Neural crest cell (in vitro differentiated cells): Measurements from ENCODE around the gene CX3CL1. TPM values are rescaled to one million over a fixed set of nuclear protein-coding genes. Genes with fewer than 3 reads are reported as not detected.
A peak's percentile ranks its signal among the peaks of the same experiment; 100 is the strongest.
"Not testable (repeated sequence)": the region's sequence is repeated elsewhere in the genome, so short reads cannot be mapped to it uniquely, and the experiment has no call there.

Experiments
- DNase-seq: peaks from one replicate; pipeline ENCODE4 v3.0.0; 2021; ENCODE audit warnings: low read depth, mixed read lengths, low spot score
- H3K27ac Mint-ChIP-seq: one replicate; pipeline ENCODE4 v1.8.0; 2021; ENCODE audit warnings: mild to moderate bottlenecking, mixed read lengths; ENCODE audit not compliant: unreplicated experiment
- H3K27me3 Mint-ChIP-seq: 2 replicates; pipeline ENCODE4 v1.8.0; 2021; ENCODE audit warnings: low read depth, mild to moderate bottlenecking, mixed read lengths
- H3K36me3 Mint-ChIP-seq: 2 replicates; pipeline ENCODE4 v1.8.0; 2021; ENCODE audit warnings: low read depth, mild to moderate bottlenecking, mixed read lengths
- H3K4me1 Mint-ChIP-seq: 2 replicates; pipeline ENCODE4 v1.8.0; 2021; ENCODE audit warnings: mixed read lengths
- H3K4me3 Mint-ChIP-seq: one replicate; pipeline ENCODE4 v1.8.0; 2021; ENCODE audit warnings: mild to moderate bottlenecking, mixed read lengths
- H3K9me3 Mint-ChIP-seq: 2 replicates; pipeline ENCODE4 v1.8.0; 2021; ENCODE audit warnings: mixed read lengths
- CTCF ChIP-seq: fragments of 200-600 bp; sonication (generic); conservative IDR thresholded peaks from 2 replicates; pipeline ENCODE4 v1.5.0; 2021; ENCODE audit warnings: antibody characterized with exemption, mild to moderate bottlenecking
- total RNA-seq: library from RNA; stranded (reverse); gene quantifications from 2 replicates; pipeline ENCODE4 v1.2.1, GENCODE V29; 2021

Gene CX3CL1
- total RNA-seq, 1 donor from 2014 or later = 6.0 TPM

GRCh38 chr16:57366544-57367040, 5.7 kb upstream of the CX3CL1 start:
- Mint-ChIP-seq H3K4me1 (peaks cover 3% of the 10 kb centered on the region), H3K36me3 (no peaks in the 10 kb centered on the region), H3K27me3 (no peaks in the 10 kb centered on the region), H3K9me3 (no peaks in the 10 kb centered on the region), H3K4me3 (no peak overlapping the region), H3K27ac (no peak overlapping the region)
- no peak for TF ChIP-seq CTCF
- DNase-seq = no peak

DNA sequence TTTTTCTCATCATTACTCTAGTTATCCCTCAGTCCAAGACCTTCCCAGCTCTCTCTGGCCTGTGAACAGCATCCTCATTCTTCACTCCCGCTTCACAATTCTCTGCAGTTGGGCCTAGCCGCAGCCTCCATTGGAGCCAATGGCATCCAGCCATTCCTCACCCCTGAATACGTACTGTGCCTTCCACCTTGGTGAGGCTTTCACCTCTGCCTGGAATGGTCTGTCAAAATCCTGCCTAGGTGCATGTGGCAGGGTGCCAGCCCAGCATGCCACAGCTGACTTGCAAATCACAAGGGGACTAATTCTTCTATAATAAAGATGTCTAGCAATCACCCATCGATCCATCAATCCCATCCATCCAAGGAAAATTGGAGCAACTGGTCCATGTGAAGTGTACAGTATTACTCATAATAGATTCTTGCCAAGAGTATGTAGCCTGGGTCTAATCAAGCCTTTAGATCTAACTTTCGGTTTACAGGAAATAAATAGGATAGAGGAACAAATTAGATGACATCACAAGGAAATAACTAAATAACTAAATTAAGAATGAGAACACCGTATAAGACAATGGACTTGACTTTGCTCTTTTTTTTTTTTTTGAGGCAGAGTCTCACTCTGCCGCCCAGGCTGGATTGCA, 5.1 kb upstream of the CX3CL1 start:
- H3K4me1 Mint-ChIP-seq = peaks cover 8% of the 10 kb centered on the region
- no peaks in the 10 kb centered on the region for H3K9me3 Mint-ChIP-seq
- no peak overlapping the region for H3K4me3 Mint-ChIP-seq
- no peak overlapping the region for H3K27ac Mint-ChIP-seq
- no peaks in the 10 kb centered on the region for H3K36me3 Mint-ChIP-seq
- H3K27me3 Mint-ChIP-seq = no peaks in the 10 kb centered on the region
- DNase-seq = no peak
- no peak for TF ChIP-seq CTCF

DNA sequence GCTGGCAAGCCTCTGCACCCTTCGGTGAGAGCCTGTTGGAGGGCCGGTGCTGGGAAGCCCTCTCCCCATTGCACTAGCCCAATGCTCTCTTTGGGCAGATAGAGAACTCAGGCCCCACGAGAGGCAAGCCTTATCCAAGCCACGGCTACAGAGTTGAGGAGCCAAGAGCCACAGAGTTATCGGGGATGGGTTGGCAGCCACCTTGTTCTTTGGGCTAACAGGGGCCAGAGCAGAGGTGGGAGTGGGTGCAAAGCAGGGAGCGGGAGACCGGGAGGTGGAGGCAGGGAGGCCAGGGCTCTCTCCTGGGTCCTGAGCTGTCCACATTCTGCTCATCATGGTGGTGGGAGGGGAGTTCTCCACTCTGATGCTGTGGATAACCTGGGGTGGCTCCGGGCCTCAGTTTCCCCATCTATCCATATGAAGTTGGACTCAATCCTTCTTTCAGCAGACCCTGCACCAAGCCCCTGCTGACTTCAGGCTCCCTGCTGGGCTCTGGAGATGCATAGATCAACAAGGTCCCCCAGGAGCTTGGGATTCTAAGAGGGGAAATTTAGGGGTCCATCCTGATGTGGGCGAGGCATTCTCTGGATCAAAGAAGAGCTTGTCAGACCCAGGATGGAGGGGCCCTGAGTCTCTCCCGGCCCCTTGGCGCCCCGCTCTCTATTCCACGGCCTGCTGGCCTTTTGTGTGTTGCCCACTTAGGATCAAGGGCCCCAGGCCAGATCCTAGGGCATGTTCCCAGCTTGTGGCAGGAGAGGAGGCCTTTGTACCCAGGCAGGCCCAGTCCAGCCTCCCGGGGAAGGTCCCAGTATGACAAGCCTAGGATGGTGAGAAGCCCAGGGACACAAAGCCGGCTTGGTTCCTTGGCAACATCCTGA, 557 bp upstream of the CX3CL1 start:
- Mint-ChIP-seq H3K4me1 (peaks cover 35% of the 10 kb centered on the region), H3K27me3 (no peaks in the 10 kb centered on the region), H3K4me3 (peak overlapping the region; percentile 87), H3K36me3 (no peaks in the 10 kb centered on the region), H3K9me3 (no peaks in the 10 kb centered on the region), H3K27ac (peak overlapping the region; percentile 86)
- TF ChIP-seq CTCF = no peak
- DNase-seq = no peak

GRCh38 chr16:57373117-57373947, 1.0 kb downstream of the CX3CL1 start:
- no peaks in the 10 kb centered on the region for H3K9me3 Mint-ChIP-seq
- H3K27ac Mint-ChIP-seq = no peak overlapping the region
- no peaks in the 10 kb centered on the region for H3K27me3 Mint-ChIP-seq
- no peaks in the 10 kb centered on the region for H3K36me3 Mint-ChIP-seq
- no peak for DNase-seq
- peaks cover 45% of the 10 kb centered on the region for H3K4me1 Mint-ChIP-seq
- H3K4me3 Mint-ChIP-seq = peak overlapping the region; percentile 87
- no peak for TF ChIP-seq CTCF

- H3K9me3 Mint-ChIP-seq = no peaks in the 10 kb centered on the region
- no peak for DNase-seq
- H3K27ac Mint-ChIP-seq = no peak overlapping the region
- no peaks in the 10 kb centered on the region for H3K36me3 Mint-ChIP-seq
- H3K4me3 Mint-ChIP-seq = peak overlapping the region; percentile 75
- peaks cover 45% of the 10 kb centered on the region for H3K4me1 Mint-ChIP-seq
- TF ChIP-seq CTCF = no peak
- no peaks in the 10 kb centered on the region for H3K27me3 Mint-ChIP-seq
Observed at GRCh38 chr16:57374067-57374534, 1.8 kb downstream of the CX3CL1 start.

DNA sequence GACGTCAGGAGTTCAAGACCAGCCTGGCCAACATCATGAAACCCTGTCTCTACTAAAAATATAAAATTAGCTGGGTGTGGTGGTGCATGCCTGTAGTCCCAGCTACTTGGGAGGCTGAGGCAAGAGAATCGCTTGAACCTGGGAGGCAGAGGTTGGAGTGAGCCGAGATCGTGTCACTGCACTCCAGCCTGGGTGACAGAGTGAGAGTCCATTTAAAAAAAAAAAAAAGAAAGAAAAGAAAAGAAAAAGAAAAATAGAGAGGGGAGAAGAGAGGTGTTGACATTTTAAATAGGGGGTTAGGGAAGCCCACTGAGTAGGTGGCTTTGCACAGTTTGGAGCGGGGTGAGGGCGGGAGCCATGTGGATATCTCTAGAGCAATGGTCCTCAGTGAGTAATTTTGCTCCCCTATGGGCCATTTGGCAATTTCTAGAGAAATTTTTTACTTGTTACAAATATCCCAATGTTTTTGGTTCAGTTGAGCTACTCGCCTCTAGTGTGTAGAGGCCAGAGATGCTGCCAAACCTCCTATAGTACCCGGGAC, 2.7 kb downstream of the CX3CL1 start:
- H3K27ac Mint-ChIP-seq, H3K36me3 Mint-ChIP-seq, H3K9me3 Mint-ChIP-seq, H3K27me3 Mint-ChIP-seq, DNase-seq, H3K4me3 Mint-ChIP-seq: not testable (repeated sequence)
- H3K4me1 Mint-ChIP-seq = peaks cover 45% of the 10 kb centered on the region
